GM12801 (cell line): Measurements from ENCODE around the gene RIIAD1.

Experiments used
- CTCF ChIP-seq: IDR thresholded peaks from one replicate; pipeline ENCODE4 v1.5.1; 2011; ENCODE audit warnings: control low read depth; ENCODE audit not compliant: insufficient read length; ENCODE audit errors: extremely low read depth

RIIAD1 gene

GRCh38 chr1:151689494-151689893 is 31.8 kb upstream of the RIIAD1 start:
- no peak for TF ChIP-seq CTCF

GRCh38 chr1:151692226-151692625 is 29.1 kb upstream of the RIIAD1 start:
- TF ChIP-seq CTCF = no peak

- no peak for TF ChIP-seq CTCF
Observed at GRCh38 chr1:151693057-151693651, 28.2 kb upstream of the RIIAD1 start.

GRCh38 chr1:151701515-151701914 is 19.8 kb upstream of the RIIAD1 start:
- no peak for TF ChIP-seq CTCF

GRCh38 chr1:151702936-151703335 is 18.4 kb upstream of the RIIAD1 start:
- no peak for TF ChIP-seq CTCF

- TF ChIP-seq CTCF = no peak
Observed at GRCh38 chr1:151703813-151704212, 17.5 kb upstream of the RIIAD1 start.

- TF ChIP-seq CTCF = no peak
Observed at GRCh38 chr1:151704246-151704645, 17.1 kb upstream of the RIIAD1 start.

- TF ChIP-seq CTCF = no peak
Observed at GRCh38 chr1:151705146-151705545, 16.2 kb upstream of the RIIAD1 start.
